Subcutaneous adipose tissue (tissue), 4 donors: ENCODE results near the gene FAM221B. TPM values are rescaled to one million over a fixed set of nuclear protein-coding genes. Genes with fewer than 3 reads are reported as not detected.

Experiments
- total RNA-seq, 4 donors: library from RNA; depleted of rRNA; stranded (reverse); fragments of >200 nt; gene quantifications; one replicate each; pipeline ENCODE4 v1.1.0, GENCODE V29; 2016
- TF ChIP-seq, protein P1 (sequence below): fragments of 450-650 bp; IDR thresholded peaks from one replicate; pipeline ENCODE4 v1.5.1; 2016; ENCODE audit warnings: low read depth, mild to moderate bottlenecking, control low read depth, antibody characterized with exemption, moderate library complexity

Gene FAM221B
- total RNA-seq, 4 donors from 2014 or later, result not detected

- TF ChIP-seq, protein P1, sequence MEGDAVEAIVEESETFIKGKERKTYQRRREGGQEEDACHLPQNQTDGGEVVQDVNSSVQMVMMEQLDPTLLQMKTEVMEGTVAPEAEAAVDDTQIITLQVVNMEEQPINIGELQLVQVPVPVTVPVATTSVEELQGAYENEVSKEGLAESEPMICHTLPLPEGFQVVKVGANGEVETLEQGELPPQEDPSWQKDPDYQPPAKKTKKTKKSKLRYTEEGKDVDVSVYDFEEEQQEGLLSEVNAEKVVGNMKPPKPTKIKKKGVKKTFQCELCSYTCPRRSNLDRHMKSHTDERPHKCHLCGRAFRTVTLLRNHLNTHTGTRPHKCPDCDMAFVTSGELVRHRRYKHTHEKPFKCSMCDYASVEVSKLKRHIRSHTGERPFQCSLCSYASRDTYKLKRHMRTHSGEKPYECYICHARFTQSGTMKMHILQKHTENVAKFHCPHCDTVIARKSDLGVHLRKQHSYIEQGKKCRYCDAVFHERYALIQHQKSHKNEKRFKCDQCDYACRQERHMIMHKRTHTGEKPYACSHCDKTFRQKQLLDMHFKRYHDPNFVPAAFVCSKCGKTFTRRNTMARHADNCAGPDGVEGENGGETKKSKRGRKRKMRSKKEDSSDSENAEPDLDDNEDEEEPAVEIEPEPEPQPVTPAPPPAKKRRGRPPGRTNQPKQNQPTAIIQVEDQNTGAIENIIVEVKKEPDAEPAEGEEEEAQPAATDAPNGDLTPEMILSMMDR, result no peak
Measured at GRCh38 chr9:35856882-35857281, 28.4 kb upstream of the FAM221B start.

DNA sequence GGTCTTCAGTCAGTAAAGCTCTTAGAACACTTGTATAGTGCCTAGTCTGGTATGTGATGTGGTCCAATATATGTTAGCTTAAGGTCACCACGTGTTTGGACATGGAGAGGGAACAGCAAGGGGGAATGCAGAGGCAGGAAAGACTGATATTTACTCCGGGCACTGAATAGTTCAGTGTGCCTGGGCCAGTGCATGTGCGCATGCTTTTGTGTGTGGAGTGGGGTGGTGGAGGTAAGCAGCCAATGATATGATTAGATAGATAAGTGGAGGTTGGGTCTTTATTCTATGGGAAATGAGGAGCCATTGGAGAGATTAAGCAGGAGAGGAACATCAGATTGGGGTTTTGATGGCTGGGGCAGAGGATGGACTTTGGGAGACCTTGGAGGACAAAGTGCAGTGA is 27.7 kb upstream of the FAM221B start:
- TF ChIP-seq, protein P1, result no peak

DNA sequence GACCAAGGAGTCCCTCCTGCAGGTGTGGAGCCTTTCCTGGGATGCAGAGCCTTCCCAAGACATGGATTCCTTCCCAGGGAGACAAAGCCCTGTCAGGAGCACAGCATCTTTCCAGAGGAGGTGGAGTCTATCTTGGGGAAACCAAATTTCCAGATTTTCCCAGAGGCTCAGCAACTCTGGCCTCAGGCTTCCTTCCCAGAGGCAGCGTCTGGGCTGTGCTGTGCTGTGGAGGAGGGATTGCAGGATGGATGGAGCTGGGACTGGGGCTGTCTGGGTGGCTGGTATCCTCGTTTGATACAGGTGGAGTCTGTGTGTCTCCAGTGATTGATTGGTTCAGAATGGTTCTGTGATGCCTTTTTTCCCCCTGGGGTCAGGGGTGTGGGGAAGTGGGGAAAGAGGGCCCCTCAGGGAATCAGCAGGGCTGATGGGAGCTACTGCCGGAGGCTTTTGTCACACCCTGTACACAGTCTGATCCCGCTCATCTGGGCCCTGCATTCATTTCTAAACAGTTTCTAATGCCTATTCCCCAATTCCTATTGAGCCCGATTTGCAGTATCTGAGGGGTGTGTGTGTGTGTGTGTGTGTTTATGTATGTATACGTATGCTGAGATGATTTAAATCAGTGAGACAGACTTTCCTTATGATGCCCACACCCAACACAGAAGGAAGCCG is 25.7 kb upstream of the FAM221B start:
- TF ChIP-seq, protein P1, result no peak

GRCh38 chr9:35852876-35853865 is 24.6 kb upstream of the FAM221B start:
- TF ChIP-seq, protein P1, result no peak

GRCh38 chr9:35852267-35852815 is 23.8 kb upstream of the FAM221B start:
- TF ChIP-seq, protein P1, result no peak

DNA sequence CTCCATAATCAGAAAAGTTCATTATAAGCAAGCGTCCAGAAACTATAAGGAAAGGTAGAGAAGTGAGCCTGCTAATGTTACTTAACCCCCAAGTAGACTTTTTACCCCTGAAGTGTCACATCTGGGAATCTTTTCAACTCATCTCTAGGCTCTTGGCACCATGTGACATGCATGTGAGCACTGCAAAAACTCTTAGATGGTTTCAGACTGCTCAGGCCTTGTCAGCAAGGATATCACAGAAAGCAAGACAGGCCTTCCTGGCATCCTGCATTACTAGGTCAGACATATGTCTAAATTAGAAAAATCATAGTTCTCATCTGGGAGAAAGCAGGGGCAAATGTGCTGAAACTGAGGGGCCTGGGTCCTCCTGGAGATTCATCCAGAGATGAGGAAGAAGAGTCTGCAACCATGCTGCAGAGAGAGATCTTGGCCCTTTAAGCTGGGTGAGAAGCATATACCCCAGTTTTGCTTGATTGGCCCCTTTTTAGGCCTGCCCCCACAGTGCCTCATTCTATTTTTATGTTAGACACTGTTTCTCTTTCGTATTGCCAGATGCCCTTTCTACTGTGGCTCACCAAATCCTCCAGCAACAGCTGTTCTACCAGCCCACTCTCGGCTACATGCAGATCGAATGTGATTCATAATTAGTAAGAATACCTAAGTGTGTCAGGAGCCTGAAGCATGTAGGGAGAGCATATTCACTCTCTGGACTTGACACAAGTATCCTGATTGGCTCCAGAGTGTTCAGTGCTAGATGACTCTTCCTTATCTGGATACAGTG is 19.4 kb upstream of the FAM221B start:
- TF ChIP-seq, protein P1, result no peak
